AG04449 (cell line): ENCODE data around the gene DIP2C.

Source experiments
- CTCF ChIA-PET: fragments of 350-600 bp; formaldehyde crosslinking; extraction: SDS; loops from one replicate; lab custom pipeline; 2021; ENCODE audit warnings: antibody characterized with exemption; lab: Yijun Ruan, JAX
- POLR2A ChIA-PET: fragments of 400-600, 350-600 bp; formaldehyde crosslinking; extraction: SDS; loops from one replicate; lab custom pipeline; 2020; ENCODE audit warnings: antibody characterized with exemption, inconsistent platforms; lab: Yijun Ruan, JAX
- DNase-seq: peaks from one replicate; pipeline ENCODE4 v3.0.0-alpha.2; 2010; ENCODE audit warnings: low read depth, low spot score
- H3K4me3 ChIP-seq: 2 replicates; pipeline ENCODE4 v1.5.1; 2011; ENCODE audit warnings: low read depth, mild to moderate bottlenecking, control low read depth, low read length
- TF ChIP-seq, protein P1 (sequence below): IDR thresholded peaks from one replicate; pipeline ENCODE4 v1.5.1; 2011; ENCODE audit warnings: mild to moderate bottlenecking, moderate library complexity, low read length, control low read depth, inconsistent platforms; ENCODE audit not compliant: insufficient read depth; ENCODE audit errors: missing control alignments

DIP2C gene

DNA sequence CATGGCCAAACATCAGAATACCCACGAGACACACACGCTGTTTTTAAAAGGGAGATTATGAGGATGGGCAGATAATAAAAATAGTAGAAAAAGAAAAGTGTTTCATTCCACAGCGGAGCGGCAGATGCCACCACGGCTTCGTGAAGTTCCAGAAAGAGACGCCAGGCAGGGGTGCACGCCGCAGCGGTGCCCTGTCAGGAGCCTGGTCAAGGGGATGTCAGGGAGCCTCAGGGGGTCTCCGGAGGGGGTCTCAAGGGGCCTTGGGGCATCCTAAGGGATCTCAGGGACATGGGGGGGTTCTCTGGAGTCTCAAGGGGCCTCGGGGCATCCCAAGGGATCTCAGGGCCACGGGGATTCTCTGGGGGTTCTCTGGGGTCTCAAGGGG, 300.8 kb downstream of the DIP2C start:
- TF ChIP-seq, protein P1, sequence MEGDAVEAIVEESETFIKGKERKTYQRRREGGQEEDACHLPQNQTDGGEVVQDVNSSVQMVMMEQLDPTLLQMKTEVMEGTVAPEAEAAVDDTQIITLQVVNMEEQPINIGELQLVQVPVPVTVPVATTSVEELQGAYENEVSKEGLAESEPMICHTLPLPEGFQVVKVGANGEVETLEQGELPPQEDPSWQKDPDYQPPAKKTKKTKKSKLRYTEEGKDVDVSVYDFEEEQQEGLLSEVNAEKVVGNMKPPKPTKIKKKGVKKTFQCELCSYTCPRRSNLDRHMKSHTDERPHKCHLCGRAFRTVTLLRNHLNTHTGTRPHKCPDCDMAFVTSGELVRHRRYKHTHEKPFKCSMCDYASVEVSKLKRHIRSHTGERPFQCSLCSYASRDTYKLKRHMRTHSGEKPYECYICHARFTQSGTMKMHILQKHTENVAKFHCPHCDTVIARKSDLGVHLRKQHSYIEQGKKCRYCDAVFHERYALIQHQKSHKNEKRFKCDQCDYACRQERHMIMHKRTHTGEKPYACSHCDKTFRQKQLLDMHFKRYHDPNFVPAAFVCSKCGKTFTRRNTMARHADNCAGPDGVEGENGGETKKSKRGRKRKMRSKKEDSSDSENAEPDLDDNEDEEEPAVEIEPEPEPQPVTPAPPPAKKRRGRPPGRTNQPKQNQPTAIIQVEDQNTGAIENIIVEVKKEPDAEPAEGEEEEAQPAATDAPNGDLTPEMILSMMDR, result no peak
- ChIA-PET CTCF (no interaction called here), POLR2A (no interaction called here)
- DNase-seq, result no peak
- H3K4me3 ChIP-seq, result no peak overlapping the region

DNA sequence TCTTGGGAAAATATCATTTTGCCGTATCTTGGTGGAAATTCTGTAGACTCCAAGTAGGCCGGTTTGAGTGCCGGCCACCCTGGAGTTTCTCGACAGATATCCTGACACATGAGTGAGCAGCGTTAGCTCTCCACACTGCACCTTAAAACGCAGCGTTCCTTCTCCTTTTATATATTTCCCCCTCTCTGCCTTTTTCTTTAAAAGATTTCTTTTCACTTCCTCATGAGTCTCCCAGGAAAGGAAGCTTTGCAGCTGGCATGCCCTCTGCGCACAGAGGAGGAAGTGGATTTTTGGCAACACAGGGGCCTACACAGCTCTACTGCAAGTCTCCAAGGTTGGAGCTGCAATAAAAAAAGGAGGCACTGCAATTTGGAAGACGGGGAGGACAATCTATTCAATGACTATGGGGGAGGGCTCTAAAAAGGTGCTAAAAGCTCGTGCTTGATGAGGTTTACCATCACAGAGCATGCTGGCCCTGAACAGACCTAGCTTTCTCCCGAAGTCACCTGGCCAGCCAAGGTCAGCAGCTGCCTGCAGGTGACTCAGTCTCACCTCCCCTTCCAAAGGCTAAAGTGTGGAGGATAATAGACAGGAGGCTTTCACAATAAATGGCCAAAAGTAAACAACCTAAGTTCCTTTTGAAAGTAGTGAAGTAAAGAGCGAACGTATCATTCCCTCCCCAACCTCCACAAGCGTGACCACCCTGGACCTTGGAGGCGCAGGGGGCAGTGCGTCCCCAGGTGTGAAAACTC, 301.4 kb downstream of the DIP2C start:
- ChIA-PET POLR2A (no interaction called here), CTCF (no interaction called here)
- H3K4me3 ChIP-seq, result no peak overlapping the region
- no peak for DNase-seq
- TF ChIP-seq, protein P1, result no peak

DNA sequence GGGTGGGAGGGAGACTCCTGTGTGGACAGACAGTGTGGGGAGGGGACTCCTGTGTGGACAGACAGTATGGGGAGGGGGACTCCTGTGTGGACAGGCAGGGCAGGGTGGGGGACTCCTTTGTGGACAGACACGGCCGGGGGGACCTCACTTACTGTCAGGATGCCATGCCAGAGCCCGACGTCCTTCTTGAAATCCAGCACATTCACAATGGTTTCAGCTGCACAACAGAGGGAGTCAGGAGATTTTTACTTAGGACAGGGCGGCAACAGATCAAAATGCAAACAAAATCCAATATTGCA, 301.9 kb downstream of the DIP2C start:
- DNase-seq, result no peak
- TF ChIP-seq, protein P1, result no peak
- CTCF ChIA-PET, result no interaction called here
- H3K4me3 ChIP-seq, result no peak overlapping the region
- POLR2A ChIA-PET, result no interaction called here

DNA sequence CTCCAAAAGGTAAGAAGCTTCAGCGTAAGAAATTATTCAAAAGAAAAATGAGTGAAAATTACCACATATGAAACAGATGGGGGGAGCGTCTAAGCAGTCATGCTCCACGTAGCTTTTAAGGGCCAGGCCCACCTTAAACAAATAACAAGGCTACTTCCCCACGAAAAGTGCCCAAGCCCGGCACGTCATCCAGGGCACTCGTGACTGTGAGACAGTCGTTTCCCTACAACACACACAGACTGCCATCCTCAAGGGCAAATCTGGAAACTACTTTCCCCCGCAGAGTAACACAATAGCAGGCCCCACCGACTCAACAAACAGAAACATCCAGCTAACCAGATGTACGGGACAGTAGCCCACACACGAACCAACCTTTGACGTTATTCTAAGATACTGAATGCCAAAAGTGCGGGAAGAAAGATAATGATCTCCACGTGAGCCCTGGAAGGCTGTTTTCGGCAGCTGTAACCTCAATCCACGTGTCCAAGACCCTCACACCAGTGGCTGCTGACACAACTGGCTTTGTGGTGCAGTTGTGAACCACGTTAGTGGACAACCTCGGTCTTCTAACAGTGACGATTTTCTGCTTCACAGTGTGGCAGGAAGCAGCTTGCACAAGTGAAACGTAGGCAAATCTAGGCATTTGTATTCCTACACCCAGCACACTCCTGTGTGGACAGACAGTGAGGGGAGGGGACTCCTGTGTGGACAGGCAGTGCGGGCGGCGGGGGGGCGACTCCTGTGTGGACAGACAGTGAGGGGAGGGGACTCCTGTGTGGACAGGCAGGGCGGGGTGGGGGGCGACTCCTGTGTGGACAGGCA, 302.5 kb downstream of the DIP2C start:
- no peak for DNase-seq
- ChIA-PET POLR2A (no interaction called here), CTCF (interaction anchor here (1.2 kb wide), 1 partner anchor 10 kb away, joined by 5 read pairs; no protein-coding TSS in a partner anchor)
- no peak overlapping the region for H3K4me3 ChIP-seq
- TF ChIP-seq, protein P1, result no peak

DNA sequence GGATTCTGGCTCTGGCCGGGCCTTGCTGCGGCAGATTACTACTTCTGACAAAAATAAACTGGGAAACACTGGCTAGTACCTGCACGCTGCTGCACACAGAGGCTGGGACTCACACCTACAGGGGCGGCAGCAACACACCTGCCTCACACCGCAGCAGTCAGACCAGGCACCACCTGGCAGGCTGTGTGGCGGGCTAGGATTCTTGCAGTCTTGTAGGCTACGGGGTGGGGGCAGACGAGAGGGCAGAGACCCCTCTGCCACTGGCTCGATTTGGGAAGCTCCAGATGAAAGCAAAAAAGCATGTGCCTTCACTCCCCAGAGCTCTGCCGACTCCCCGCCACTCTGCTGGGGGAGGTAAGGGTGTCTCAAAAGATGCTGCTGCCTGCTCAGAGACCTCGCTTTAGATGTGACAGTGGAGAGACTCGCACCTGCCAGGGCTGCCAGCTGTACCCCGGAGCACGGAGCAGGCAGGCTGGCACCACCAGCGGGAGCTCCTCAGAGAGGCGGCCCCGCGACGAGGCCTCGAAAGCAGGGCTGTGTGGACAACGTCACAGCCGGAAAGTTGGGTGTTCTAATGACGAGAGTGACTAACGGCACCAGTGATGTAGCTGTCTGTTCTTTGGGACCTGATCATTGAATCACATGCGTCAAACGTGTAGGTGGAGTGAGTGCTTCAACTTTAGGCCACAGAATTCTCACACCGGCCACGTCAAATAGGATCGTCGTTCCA, 303.7 kb downstream of the DIP2C start:
- ChIA-PET POLR2A (no interaction called here), CTCF (interaction anchor here (1.2 kb wide), 1 partner anchor 11 kb away, joined by 5 read pairs; no protein-coding TSS in a partner anchor)
- DNase-seq, result no peak
- TF ChIP-seq, protein P1, result no peak
- H3K4me3 ChIP-seq, result no peak overlapping the region
